Thyroid gland (tissue), 4 donors: ENCODE data around the gene KIDINS220. TPM values are rescaled to one million over a fixed set of nuclear protein-coding genes. Genes with fewer than 3 reads are reported as not detected.
"Not testable (repeated sequence)": the region's sequence is repeated elsewhere in the genome, so short reads cannot be mapped to it uniquely, and the experiment has no call there.

Experiments used
- DNase-seq, 2 donors: peaks; one replicate each; pipeline ENCODE4 v3.0.0-alpha.2; 2019
- H3K27ac ChIP-seq, 3 donors: fragments of 200-600 bp; sonication (generic); 1 replicate in 2 of 3; 2 replicates in 1 of 3; pipeline ENCODE4 v1.5.1; 2016 to 2019; ENCODE audit warnings: mild to moderate bottlenecking in 1 of 3, moderate library complexity in 1 of 3
- H3K27me3 ChIP-seq: fragments of 200-600 bp; sonication (generic); one replicate; pipeline ENCODE4 v1.5.1; 2019
- H3K36me3 ChIP-seq, 2 donors: fragments of 200-600 bp; sonication (generic); one replicate each; pipeline ENCODE4 v1.5.1; 2016 to 2019
- H3K4me1 ChIP-seq, 2 donors: fragments of 200-600 bp; sonication (generic); one replicate each; pipeline ENCODE4 v1.5.1; 2017 to 2019
- H3K4me3 ChIP-seq, 3 donors: fragments of 200-600 bp; sonication (generic); replicated peaks in 1 of 3; 1 replicate in 2 of 3; 2 replicates in 1 of 3; pipeline ENCODE4 v1.5.1; 2016; ENCODE audit warnings: mild to moderate bottlenecking in 1 of 3
- H3K9me3 ChIP-seq: fragments of 200-600 bp; sonication (generic); one replicate; pipeline ENCODE4 v1.5.1; 2017
- POLR2A ChIP-seq, 2 donors: fragments of 450-650 bp; IDR thresholded peaks; one replicate each; pipeline ENCODE4 v1.6.1; 2017; ENCODE audit warnings: antibody characterized with exemption in 2 of 2, mild to moderate bottlenecking in 2 of 2, moderate library complexity in 1 of 2
- WGBS, 2 donors: methylation state at CpG; one replicate each; pipeline ENCODE4 v1.1.5; 2017; 5-methylcytosine and 5-hydroxymethylcytosine counted together
- intact Hi-C: fragments of 100-400 bp; cut with DNase I; formaldehyde crosslinking; loops from one replicate; pipeline ENCODE4 v1.15.1; 2023
- total RNA-seq, 4 donors: library from RNA; depleted of rRNA; stranded (reverse); fragments of >200 nt; gene quantifications; one replicate each; pipeline ENCODE4 v1.2.3, GENCODE V29; 2016
- TF ChIP-seq, protein P1 (sequence below), 6 experiments: fragments of 200-600 bp in 3 of 6; fragments of 450-650 bp in 3 of 6; sonication (generic) in 3 of 6; IDR thresholded peaks; one replicate each; pipeline ENCODE4 v1.5.1; 2016 to 2019; ENCODE audit warnings: antibody characterized with exemption in 6 of 6, mild to moderate bottlenecking in 2 of 6, inconsistent platforms in 1 of 6, moderate library complexity in 1 of 6

The KIDINS220 gene
- total RNA-seq, 4 donors from 2014 or later: 74.0 to 140 (median 79.3) TPM

GRCh38 chr2:8729939-8730338, 107.5 kb downstream of the KIDINS220 start:
- TF ChIP-seq, protein P1, sequence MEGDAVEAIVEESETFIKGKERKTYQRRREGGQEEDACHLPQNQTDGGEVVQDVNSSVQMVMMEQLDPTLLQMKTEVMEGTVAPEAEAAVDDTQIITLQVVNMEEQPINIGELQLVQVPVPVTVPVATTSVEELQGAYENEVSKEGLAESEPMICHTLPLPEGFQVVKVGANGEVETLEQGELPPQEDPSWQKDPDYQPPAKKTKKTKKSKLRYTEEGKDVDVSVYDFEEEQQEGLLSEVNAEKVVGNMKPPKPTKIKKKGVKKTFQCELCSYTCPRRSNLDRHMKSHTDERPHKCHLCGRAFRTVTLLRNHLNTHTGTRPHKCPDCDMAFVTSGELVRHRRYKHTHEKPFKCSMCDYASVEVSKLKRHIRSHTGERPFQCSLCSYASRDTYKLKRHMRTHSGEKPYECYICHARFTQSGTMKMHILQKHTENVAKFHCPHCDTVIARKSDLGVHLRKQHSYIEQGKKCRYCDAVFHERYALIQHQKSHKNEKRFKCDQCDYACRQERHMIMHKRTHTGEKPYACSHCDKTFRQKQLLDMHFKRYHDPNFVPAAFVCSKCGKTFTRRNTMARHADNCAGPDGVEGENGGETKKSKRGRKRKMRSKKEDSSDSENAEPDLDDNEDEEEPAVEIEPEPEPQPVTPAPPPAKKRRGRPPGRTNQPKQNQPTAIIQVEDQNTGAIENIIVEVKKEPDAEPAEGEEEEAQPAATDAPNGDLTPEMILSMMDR (IDR thresholded peaks at IDR 0.05): no peak
- TF ChIP-seq POLR2A (IDR thresholded peaks at IDR 0.05): no peak
- no peak for DNase-seq
- Histone ChIP-seq H3K27ac (no peak overlapping the region), H3K4me1 (no peaks in the 10 kb centered on the region), H3K4me3 (no peak overlapping the region), H3K9me3 (no peaks in the 10 kb centered on the region), H3K36me3 (peaks cover 39 to 43% of the 10 kb centered on the region in 2 donors), H3K27me3 (no peaks in the 10 kb centered on the region)
- WGBS, 2 donors: 89 to 91% methylated on average over 9 of the region's 9 CpGs
- intact Hi-C loops: no loop called here

DNA sequence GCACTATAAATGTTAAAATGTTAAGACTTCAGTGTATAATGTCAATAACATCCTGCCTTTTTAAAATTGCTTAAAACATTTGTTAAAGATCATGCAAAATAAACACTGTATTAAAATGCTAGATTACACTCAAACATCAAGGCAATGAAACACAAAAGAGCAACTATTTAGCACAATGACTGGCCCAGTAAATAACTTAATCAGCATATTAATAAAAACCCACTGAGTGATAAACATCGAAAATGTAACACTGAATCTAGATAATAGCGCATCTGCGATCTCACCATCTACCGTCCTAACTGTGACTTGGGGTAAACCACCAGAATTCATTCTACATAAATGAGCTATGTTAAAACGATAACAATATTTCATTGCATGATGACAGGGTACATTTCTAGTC, 108.3 kb downstream of the KIDINS220 start:
- intact Hi-C loops, H3K4me1 ChIP-seq, H3K9me3 ChIP-seq, DNase-seq, H3K27ac ChIP-seq, H3K27me3 ChIP-seq, H3K4me3 ChIP-seq: not testable (repeated sequence)
- WGBS, 2 donors: 93 to 97% methylated on average over 5 of the region's 5 CpGs
- H3K36me3 ChIP-seq: peaks cover 36 to 40% of the 10 kb centered on the region in 2 donors

DNA sequence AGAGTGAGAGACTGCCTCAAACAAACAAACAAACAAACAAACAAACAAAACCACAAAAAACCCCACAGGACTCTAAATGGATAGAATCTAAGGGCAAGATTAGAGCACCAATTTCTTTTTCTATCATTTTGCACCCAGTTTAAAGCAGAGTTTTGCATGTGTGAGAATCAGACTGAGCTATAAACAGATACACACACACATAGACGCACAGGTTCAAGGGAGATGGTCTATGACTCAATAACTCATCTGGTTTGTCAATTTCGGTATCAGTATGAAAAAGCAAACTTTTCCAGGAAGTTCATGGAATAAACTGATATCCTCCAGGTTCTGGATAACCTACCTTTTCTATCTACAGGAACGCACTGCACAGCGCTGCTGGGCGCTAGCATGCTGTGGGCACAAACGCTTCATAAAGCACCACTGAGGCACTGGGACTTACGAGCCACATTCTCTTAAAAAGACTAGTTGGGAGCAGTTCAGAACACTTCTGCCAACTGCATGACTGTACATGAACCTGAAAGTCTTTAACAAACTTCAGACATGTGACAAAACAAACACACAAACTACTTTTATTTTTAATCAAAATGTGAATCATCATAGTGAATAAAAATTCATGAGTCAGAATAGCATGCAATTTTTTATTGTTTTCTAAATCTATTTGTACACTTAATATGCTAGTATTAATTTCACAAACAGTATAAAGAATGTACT, 109.0 kb downstream of the KIDINS220 start:
- H3K27me3 ChIP-seq: no peaks in the 10 kb centered on the region
- TF ChIP-seq, protein P1 (IDR thresholded peaks at IDR 0.05): no peak
- TF ChIP-seq POLR2A (IDR thresholded peaks at IDR 0.05): no peak
- H3K4me1 ChIP-seq: no peaks in the 10 kb centered on the region
- no peaks in the 10 kb centered on the region for H3K9me3 ChIP-seq
- no peak overlapping the region for H3K27ac ChIP-seq
- peaks cover 32 to 34% of the 10 kb centered on the region in 2 donors for H3K36me3 ChIP-seq
- H3K4me3 ChIP-seq: no peak overlapping the region
- no peak for DNase-seq
- intact Hi-C loops: no loop called here
- WGBS, 2 donors: 96% methylated on average over 7 of the region's 7 CpGs

DNA sequence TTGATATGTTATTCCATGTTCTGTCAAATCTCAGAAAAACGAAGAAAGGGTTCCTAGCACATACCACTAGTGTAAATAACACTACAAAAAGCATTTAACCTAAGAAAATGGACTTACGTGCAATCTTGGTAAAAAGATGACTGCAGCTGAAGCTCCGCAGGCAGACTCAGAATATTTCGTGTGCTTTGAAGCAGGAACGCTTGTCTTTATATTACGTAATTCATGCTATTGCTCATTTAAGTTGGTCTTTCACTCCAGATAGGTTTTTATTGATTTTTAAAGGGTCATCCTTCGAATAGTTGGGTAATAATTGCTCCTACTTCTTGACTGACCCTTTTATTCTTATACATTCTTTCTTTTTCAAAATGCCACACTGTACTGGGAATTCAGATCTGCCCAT, 111.6 kb downstream of the KIDINS220 start:
- no peak for TF ChIP-seq POLR2A (IDR thresholded peaks at IDR 0.05)
- TF ChIP-seq, protein P1 (IDR thresholded peaks at IDR 0.05): no peak
- H3K4me3 ChIP-seq: no peak overlapping the region
- 89 to 93% methylated on average over 7 of the region's 7 CpGs for WGBS, 2 donors
- no peaks in the 10 kb centered on the region for H3K27me3 ChIP-seq
- DNase-seq: no peak
- H3K9me3 ChIP-seq: no peaks in the 10 kb centered on the region
- no peaks in the 10 kb centered on the region for H3K4me1 ChIP-seq
- intact Hi-C loops: no loop called here
- H3K36me3 ChIP-seq: peaks cover 9 to 15% of the 10 kb centered on the region in 2 donors
- H3K27ac ChIP-seq: no peak overlapping the region

DNA sequence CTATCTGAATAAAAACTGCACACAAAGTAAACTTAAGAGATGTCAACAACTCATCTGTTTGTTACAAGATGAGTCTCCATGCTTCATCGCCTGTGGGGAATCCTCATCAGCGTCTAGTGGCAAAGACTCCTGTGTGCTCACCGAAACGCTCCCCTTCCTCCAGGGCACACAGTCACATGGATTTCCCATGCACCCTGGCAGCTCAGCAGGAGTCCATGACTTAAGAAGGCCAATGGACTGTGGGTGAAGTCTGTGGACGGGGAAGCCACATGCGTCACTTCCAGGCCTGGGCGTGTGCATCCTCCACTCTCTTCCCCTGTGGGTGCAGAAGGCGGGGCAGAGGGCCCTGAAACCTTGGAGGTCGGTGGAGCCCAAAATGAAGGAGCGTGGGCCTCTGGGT, 114.4 kb downstream of the KIDINS220 start:
- WGBS, 2 donors: 79 to 82% methylated on average over 10 of the region's 10 CpGs
- Histone ChIP-seq H3K36me3 (no peaks in the 10 kb centered on the region), H3K4me3 (no peak overlapping the region), H3K27ac (no peak overlapping the region), H3K9me3 (no peaks in the 10 kb centered on the region), H3K27me3 (no peaks in the 10 kb centered on the region), H3K4me1 (no peaks in the 10 kb centered on the region)
- intact Hi-C loops: no loop called here
- DNase-seq: no peak
- no peak for TF ChIP-seq POLR2A (IDR thresholded peaks at IDR 0.05)
- TF ChIP-seq, protein P1 (IDR thresholded peaks at IDR 0.05): no peak
